Hepatocyte (in vitro differentiated cells): Measurements from ENCODE around the gene BCL11A. TPM values are rescaled to one million over a fixed set of nuclear protein-coding genes. Genes with fewer than 3 reads are reported as not detected.

Experiments
- DNase-seq: peaks from one replicate; pipeline ENCODE4 v3.0.0-alpha.2; 2016; ENCODE audit warnings: low spot score
- H2AFZ ChIP-seq: fragments of 200-600 bp; sonication (generic); 2 replicates; pipeline ENCODE4 v1.6.0; 2016; ENCODE audit warnings: antibody characterized with exemption, mild to moderate bottlenecking
- H3K27ac ChIP-seq: fragments of 200-600 bp; sonication (generic); 2 replicates; pipeline ENCODE4 v1.5.1; 2016; ENCODE audit warnings: mild to moderate bottlenecking
- H3K27me3 ChIP-seq: fragments of 200-600 bp; sonication (generic); 2 replicates; pipeline ENCODE4 v1.6.1; 2016
- H3K36me3 ChIP-seq: fragments of 200-600 bp; sonication (generic); replicated peaks from 2 replicates; pipeline ENCODE4 v1.5.1; 2016; ENCODE audit warnings: low read depth; ENCODE audit not compliant: insufficient read depth
- H3K4me1 ChIP-seq: fragments of 200-600 bp; sonication (generic); 2 replicates; pipeline ENCODE4 v1.5.1; 2016; ENCODE audit warnings: mild to moderate bottlenecking, moderate library complexity; ENCODE audit not compliant: insufficient read depth
- H3K4me2 ChIP-seq: fragments of 200-600 bp; sonication (generic); 2 replicates; pipeline ENCODE4 v1.6.0; 2016
- H3K4me3 ChIP-seq: fragments of 200-600 bp; sonication (generic); 2 replicates; pipeline ENCODE4 v1.5.1; 2016; ENCODE audit warnings: mild to moderate bottlenecking
- H3K79me2 ChIP-seq: fragments of 200-600 bp; sonication (generic); 2 replicates; pipeline ENCODE4 v1.6.0; 2017; ENCODE audit warnings: mild to moderate bottlenecking
- H3K9me2 ChIP-seq: fragments of 200-600 bp; sonication (generic); replicated peaks from 2 replicates; pipeline ENCODE4 v1.6.0; 2017; ENCODE audit warnings: mild to moderate bottlenecking; ENCODE audit not compliant: insufficient read depth
- H3K9me3 ChIP-seq: fragments of 200-600 bp; sonication (generic); 2 replicates; pipeline ENCODE4 v1.5.1; 2016; ENCODE audit warnings: low read depth, mild to moderate bottlenecking
- H4K20me1 ChIP-seq: fragments of 200-600 bp; sonication (generic); 2 replicates; pipeline ENCODE4 v1.6.0; 2016; ENCODE audit warnings: mild to moderate bottlenecking; ENCODE audit not compliant: insufficient read depth, poor library complexity, severe bottlenecking
- EZH2 ChIP-seq: fragments of 200-600 bp; sonication (generic); IDR thresholded peaks from 2 replicates; pipeline ENCODE4 v1.6.1; 2016; ENCODE audit warnings: antibody characterized with exemption, mild to moderate bottlenecking, borderline replicate concordance
- EZH2phosphoT487 ChIP-seq: fragments of 200-600 bp; sonication (generic); IDR thresholded peaks from one replicate; pipeline ENCODE4 v1.6.1; 2018; ENCODE audit warnings: antibody characterized with exemption, mild to moderate bottlenecking, low read depth, moderate library complexity; ENCODE audit not compliant: unreplicated experiment, severe bottlenecking
- WGBS: methylation state at CpG from one replicate; pipeline ENCODE4 v1.1.6; 2016; ENCODE audit warnings: low lambda C conversion rate; ENCODE audit errors: missing lambda C conversion rate; 5-methylcytosine and 5-hydroxymethylcytosine counted together
- polyA plus RNA-seq: library from polyadenylated mRNA; unstranded; fragments of >200 nt; fragmentation: Nextera tagmentation; extraction: Ambion mirVana; gene quantifications from 2 replicates; pipeline ENCODE4 v1.2.1, GENCODE V29; 2016
- total RNA-seq: library from RNA; depleted of rRNA; stranded (reverse); fragments of >200 nt; gene quantifications from 2 replicates; pipeline ENCODE4 v1.2.3, GENCODE V29; 2014
- TF ChIP-seq, protein P1 (sequence below): fragments of 200-600 bp; sonication (generic); IDR thresholded peaks from 2 replicates; pipeline ENCODE4 v1.5.1; 2016; ENCODE audit warnings: antibody characterized with exemption, mild to moderate bottlenecking; ENCODE audit not compliant: poor library complexity

The BCL11A gene
- total and polyA plus RNA-seq, 2 experiments from 2014 or later, result 14.4 to 22.6 TPM

GRCh38 chr2:60408207-60408606, 145.2 kb downstream of the BCL11A start:
- Histone ChIP-seq H3K36me3 (no peaks in the 10 kb centered on the region), H3K4me3 (no peak overlapping the region), H3K4me1 (peaks cover 26% of the 10 kb centered on the region), H2AFZ (no peak overlapping the region), H3K9me3 (no peaks in the 10 kb centered on the region), H3K9me2 (no peaks in the 10 kb centered on the region), H3K79me2 (no peaks in the 10 kb centered on the region), H3K27ac (no peak overlapping the region), H4K20me1 (no peaks in the 10 kb centered on the region), H3K27me3 (no peaks in the 10 kb centered on the region), H3K4me2 (no peak overlapping the region)
- WGBS, result 95% methylated on average over 1 of the region's 1 CpG
- DNase-seq, result no peak
- TF ChIP-seq EZH2phosphoT487, result no peak
- TF ChIP-seq, protein P1, sequence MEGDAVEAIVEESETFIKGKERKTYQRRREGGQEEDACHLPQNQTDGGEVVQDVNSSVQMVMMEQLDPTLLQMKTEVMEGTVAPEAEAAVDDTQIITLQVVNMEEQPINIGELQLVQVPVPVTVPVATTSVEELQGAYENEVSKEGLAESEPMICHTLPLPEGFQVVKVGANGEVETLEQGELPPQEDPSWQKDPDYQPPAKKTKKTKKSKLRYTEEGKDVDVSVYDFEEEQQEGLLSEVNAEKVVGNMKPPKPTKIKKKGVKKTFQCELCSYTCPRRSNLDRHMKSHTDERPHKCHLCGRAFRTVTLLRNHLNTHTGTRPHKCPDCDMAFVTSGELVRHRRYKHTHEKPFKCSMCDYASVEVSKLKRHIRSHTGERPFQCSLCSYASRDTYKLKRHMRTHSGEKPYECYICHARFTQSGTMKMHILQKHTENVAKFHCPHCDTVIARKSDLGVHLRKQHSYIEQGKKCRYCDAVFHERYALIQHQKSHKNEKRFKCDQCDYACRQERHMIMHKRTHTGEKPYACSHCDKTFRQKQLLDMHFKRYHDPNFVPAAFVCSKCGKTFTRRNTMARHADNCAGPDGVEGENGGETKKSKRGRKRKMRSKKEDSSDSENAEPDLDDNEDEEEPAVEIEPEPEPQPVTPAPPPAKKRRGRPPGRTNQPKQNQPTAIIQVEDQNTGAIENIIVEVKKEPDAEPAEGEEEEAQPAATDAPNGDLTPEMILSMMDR, result no peak
- TF ChIP-seq EZH2, result no peak

GRCh38 chr2:60407398-60407797, 146.1 kb downstream of the BCL11A start:
- Histone ChIP-seq H3K27ac (no peak overlapping the region), H4K20me1 (no peaks in the 10 kb centered on the region), H3K9me3 (no peaks in the 10 kb centered on the region), H2AFZ (no peak overlapping the region), H3K4me1 (peaks cover 26% of the 10 kb centered on the region), H3K4me3 (no peak overlapping the region), H3K36me3 (no peaks in the 10 kb centered on the region), H3K27me3 (no peaks in the 10 kb centered on the region), H3K79me2 (no peaks in the 10 kb centered on the region), H3K4me2 (no peak overlapping the region), H3K9me2 (no peaks in the 10 kb centered on the region)
- peak; percentile 26 for DNase-seq
- WGBS, result 37% methylated on average over 2 of the region's 2 CpGs
- no peak for TF ChIP-seq EZH2
- TF ChIP-seq EZH2phosphoT487, result no peak
- TF ChIP-seq, protein P1, result no peak

DNA sequence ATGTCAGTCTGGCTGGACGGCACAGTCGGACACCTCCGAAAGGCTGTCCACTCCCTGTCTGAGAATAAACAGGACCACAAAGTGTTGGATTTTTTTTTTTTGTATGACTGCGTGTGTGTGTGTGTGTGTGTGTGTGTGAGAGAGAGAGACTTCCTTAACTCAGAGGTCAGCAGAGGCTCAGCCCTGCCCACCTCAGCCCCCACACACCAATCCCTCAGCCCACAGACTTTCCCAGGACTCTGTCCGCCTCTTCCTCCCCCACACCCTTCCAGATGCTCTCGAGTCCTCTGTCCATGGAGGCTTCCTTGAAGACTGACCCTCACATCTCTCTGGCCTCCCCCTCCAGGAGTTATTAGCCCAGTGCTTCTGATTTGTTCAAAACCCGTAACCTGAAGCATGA, 147.3 kb downstream of the BCL11A start:
- Histone ChIP-seq H2AFZ (no peak overlapping the region), H3K9me2 (no peaks in the 10 kb centered on the region), H4K20me1 (no peaks in the 10 kb centered on the region), H3K4me3 (no peak overlapping the region), H3K4me1 (peaks cover 25% of the 10 kb centered on the region), H3K4me2 (no peak overlapping the region), H3K27ac (no peak overlapping the region), H3K79me2 (no peaks in the 10 kb centered on the region), H3K9me3 (no peaks in the 10 kb centered on the region), H3K27me3 (no peaks in the 10 kb centered on the region), H3K36me3 (no peaks in the 10 kb centered on the region)
- 59% methylated on average over 7 of the region's 7 CpGs for WGBS
- TF ChIP-seq EZH2, result no peak
- TF ChIP-seq, protein P1, result no peak
- TF ChIP-seq EZH2phosphoT487, result no peak
- no peak for DNase-seq
